ENCODE measurements around the gene MYRFL.
A peak's percentile ranks its signal among the peaks of the same experiment; 100 is the strongest.
"Not testable (repeated sequence)": the region's sequence is repeated elsewhere in the genome, so short reads cannot be mapped to it uniquely, and the experiment has no call there.

The MYRFL gene

GRCh38 chr12:69844416-69844815, 19.4 kb downstream of the MYRFL start:
- DNase-seq, result peak; percentile 89

- DNase-seq, result peak; percentile 31
These were observed 19.8 kb downstream of the MYRFL start for GRCh38 chr12:69844836-69845235.

GRCh38 chr12:69846976-69847375, 21.9 kb downstream of the MYRFL start:
- no peak for DNase-seq

- DNase-seq, result no peak
These were observed 26.9 kb downstream of the MYRFL start for GRCh38 chr12:69851976-69852375.

- not testable (repeated sequence) for DNase-seq
These were observed 28.3 kb downstream of the MYRFL start for GRCh38 chr12:69853176-69853961.

GRCh38 chr12:69866698-69867097, 41.7 kb downstream of the MYRFL start:
- DNase-seq, result no peak

GRCh38 chr12:69868695-69869094, 43.7 kb downstream of the MYRFL start:
- DNase-seq, result no peak

GRCh38 chr12:69872804-69873203, 47.8 kb downstream of the MYRFL start:
- no peak for DNase-seq

- DNase-seq, result no peak
These were observed 48.4 kb downstream of the MYRFL start for GRCh38 chr12:69873429-69873828.

GRCh38 chr12:69874606-69875005, 49.6 kb downstream of the MYRFL start:
- DNase-seq, result no peak

- DNase-seq, result no peak
These were observed 50.4 kb downstream of the MYRFL start for GRCh38 chr12:69875416-69875935.

- DNase-seq, result peak; percentile 77
These were observed 54.3 kb downstream of the MYRFL start for GRCh38 chr12:69879007-69879960.

GRCh38 chr12:69880571-69880970, 55.5 kb downstream of the MYRFL start:
- DNase-seq, result peak; percentile 6

GRCh38 chr12:69881771-69882170, 56.7 kb downstream of the MYRFL start:
- DNase-seq, result peak; percentile 75

- no peak for DNase-seq
These were observed 59.4 kb downstream of the MYRFL start for GRCh38 chr12:69884386-69884785.

- peak; percentile 66 for DNase-seq
These were observed 60.6 kb downstream of the MYRFL start for GRCh38 chr12:69885658-69886057.

- peak; percentile 93 for DNase-seq
These were observed 61.1 kb downstream of the MYRFL start for GRCh38 chr12:69886109-69886508.

GRCh38 chr12:69886715-69887114, 61.7 kb downstream of the MYRFL start:
- peak; percentile 65 for DNase-seq

- DNase-seq, result peak; percentile 65
These were observed 63.9 kb downstream of the MYRFL start for GRCh38 chr12:69888901-69889300.

GRCh38 chr12:69894800-69895383, 69.9 kb downstream of the MYRFL start:
- no peak for DNase-seq

GRCh38 chr12:69896653-69897381, 71.8 kb downstream of the MYRFL start:
- no peak for DNase-seq

- DNase-seq, result no peak
These were observed 72.7 kb downstream of the MYRFL start for GRCh38 chr12:69897744-69898143.
